ENCODE data around the gene ADAM8.
"Not testable (repeated sequence)": the region's sequence is repeated elsewhere in the genome, so short reads cannot be mapped to it uniquely, and the experiment has no call there.

Gene ADAM8

GRCh38 chr10:133226251-133226808 is 50.3 kb downstream of the ADAM8 start:
- DNase-seq (no peak), ATAC-seq (ENCODE audit: insufficient read depth, low read depth) (no peak)
- no peaks in the 10 kb centered on the region for H3K36me3 ChIP-seq (ENCODE audit: insufficient read depth, low read length)
- H2AFZ ChIP-seq (ENCODE audit: low read depth, low read length): no peak overlapping the region
- no peaks in the 10 kb centered on the region for H3K9me3 ChIP-seq (ENCODE audit: insufficient read depth, low read length, severe bottlenecking)
- H3K9ac ChIP-seq (ENCODE audit: low read depth, low read length): no peak overlapping the region
- TF ChIP-seq EZH2 (IDR thresholded peaks at IDR 0.05; ENCODE audit: borderline replicate concordance, low read depth, low read length, severe bottlenecking): no peak
- no peaks in the 10 kb centered on the region for H3K27me3 ChIP-seq (ENCODE audit: insufficient read depth, low read length, poor library complexity)
- H3K27ac ChIP-seq (ENCODE audit: low read length): no peak overlapping the region
- H3K4me2 ChIP-seq (ENCODE audit: insufficient read depth, low read length): no peak overlapping the region
- H3K4me3 ChIP-seq (ENCODE audit: low read depth in 1 of 2, low read length in 2 of 2): no peak overlapping the region
- H3K4me1 ChIP-seq (ENCODE audit: insufficient read depth, low read length): no peaks in the 10 kb centered on the region
- H4K20me1 ChIP-seq (ENCODE audit: insufficient read depth, low read length): no peaks in the 10 kb centered on the region
- H3K79me2 ChIP-seq (ENCODE audit: insufficient read depth, low read length): no peaks in the 10 kb centered on the region

DNA sequence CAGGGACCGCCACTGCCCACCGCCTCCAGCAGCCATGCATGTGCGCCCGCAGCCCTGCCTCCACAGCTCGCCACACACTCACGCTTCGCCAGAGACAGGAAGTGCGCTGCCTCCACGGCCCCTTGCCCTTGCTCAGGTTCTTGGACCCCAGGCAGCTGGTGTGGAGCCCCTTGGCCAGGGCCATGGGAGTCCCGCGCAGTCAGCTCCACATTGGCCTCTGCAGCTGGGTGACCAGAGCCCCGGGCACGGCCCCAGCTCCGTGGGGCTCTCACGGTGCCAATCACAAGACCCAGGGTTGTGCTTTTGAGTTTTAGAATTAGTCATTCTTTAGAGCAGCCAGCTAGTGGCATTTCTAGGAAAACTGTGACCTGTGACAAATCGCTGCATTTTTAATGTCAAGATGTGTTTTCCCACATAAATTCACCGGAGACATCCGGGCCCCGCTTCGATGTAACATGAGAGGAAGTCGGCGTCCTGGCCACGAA is 50.9 kb downstream of the ADAM8 start:
- H3K27me3 ChIP-seq (ENCODE audit: insufficient read depth, low read length, poor library complexity): no peaks in the 10 kb centered on the region
- no peak overlapping the region for H3K27ac ChIP-seq (ENCODE audit: low read length)
- DNase-seq: no peak
- no peaks in the 10 kb centered on the region for H3K9me3 ChIP-seq (ENCODE audit: insufficient read depth, low read length, severe bottlenecking)
- no peaks in the 10 kb centered on the region for H3K36me3 ChIP-seq (ENCODE audit: insufficient read depth, low read length)
- H3K4me2 ChIP-seq (ENCODE audit: insufficient read depth, low read length): no peak overlapping the region
- H3K4me1 ChIP-seq (ENCODE audit: insufficient read depth, low read length): no peaks in the 10 kb centered on the region
- no peak overlapping the region for H3K4me3 ChIP-seq (ENCODE audit: low read depth in 1 of 2, low read length in 2 of 2)
- no peak for ATAC-seq (ENCODE audit: insufficient read depth, low read depth)
- no peaks in the 10 kb centered on the region for H4K20me1 ChIP-seq (ENCODE audit: insufficient read depth, low read length)
- no peaks in the 10 kb centered on the region for H3K79me2 ChIP-seq (ENCODE audit: insufficient read depth, low read length)
- H2AFZ ChIP-seq (ENCODE audit: low read depth, low read length): no peak overlapping the region
- no peak for TF ChIP-seq EZH2 (IDR thresholded peaks at IDR 0.05; ENCODE audit: borderline replicate concordance, low read depth, low read length, severe bottlenecking)
- TF ChIP-seq, protein P1, sequence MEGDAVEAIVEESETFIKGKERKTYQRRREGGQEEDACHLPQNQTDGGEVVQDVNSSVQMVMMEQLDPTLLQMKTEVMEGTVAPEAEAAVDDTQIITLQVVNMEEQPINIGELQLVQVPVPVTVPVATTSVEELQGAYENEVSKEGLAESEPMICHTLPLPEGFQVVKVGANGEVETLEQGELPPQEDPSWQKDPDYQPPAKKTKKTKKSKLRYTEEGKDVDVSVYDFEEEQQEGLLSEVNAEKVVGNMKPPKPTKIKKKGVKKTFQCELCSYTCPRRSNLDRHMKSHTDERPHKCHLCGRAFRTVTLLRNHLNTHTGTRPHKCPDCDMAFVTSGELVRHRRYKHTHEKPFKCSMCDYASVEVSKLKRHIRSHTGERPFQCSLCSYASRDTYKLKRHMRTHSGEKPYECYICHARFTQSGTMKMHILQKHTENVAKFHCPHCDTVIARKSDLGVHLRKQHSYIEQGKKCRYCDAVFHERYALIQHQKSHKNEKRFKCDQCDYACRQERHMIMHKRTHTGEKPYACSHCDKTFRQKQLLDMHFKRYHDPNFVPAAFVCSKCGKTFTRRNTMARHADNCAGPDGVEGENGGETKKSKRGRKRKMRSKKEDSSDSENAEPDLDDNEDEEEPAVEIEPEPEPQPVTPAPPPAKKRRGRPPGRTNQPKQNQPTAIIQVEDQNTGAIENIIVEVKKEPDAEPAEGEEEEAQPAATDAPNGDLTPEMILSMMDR (IDR thresholded peaks at IDR 0.05; ENCODE audit: borderline replicate concordance, extremely low read depth, low read length, poor library complexity, severe bottlenecking): no peak
- no peak overlapping the region for H3K9ac ChIP-seq (ENCODE audit: low read depth, low read length)

DNA sequence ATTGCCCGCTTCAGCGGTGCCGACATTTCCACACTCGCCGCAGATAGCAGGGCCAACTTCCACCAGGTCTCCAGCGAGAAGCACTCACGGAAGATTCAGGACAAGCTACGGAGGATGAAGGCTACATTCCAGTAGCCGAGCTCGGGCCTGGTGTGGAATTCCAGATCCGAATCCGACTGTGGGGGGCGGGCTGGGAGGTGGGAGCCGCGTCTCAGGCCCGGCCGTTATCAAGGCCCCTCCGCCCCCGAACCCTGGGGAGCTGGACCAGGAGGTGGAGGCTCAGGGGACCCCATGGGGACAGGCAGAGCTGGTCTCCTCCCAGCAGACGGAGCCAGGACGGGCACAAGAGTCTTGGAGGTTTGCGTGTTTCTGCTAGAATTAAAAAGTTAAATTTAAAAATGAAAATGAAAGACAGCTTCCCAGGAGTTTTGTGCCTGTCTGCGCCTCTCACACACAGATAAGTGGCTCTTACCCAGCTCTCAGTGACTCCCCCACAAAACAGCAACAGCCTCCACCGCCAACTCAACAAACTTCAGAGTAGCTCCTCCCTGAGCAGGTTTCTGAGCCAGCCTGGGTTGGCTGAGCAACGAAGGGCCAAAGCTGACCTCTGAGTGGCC is 51.8 kb downstream of the ADAM8 start:
- Histone ChIP-seq H4K20me1 (ENCODE audit: insufficient read depth, low read length) (no peaks in the 10 kb centered on the region), H3K36me3 (ENCODE audit: insufficient read depth, low read length) (no peaks in the 10 kb centered on the region), H3K9ac (ENCODE audit: low read depth, low read length) (no peak overlapping the region), H3K4me1 (ENCODE audit: insufficient read depth, low read length) (no peaks in the 10 kb centered on the region), H3K79me2 (ENCODE audit: insufficient read depth, low read length) (no peaks in the 10 kb centered on the region), H3K9me3 (ENCODE audit: insufficient read depth, low read length, severe bottlenecking) (no peaks in the 10 kb centered on the region), H3K27ac (ENCODE audit: low read length) (no peak overlapping the region), H3K27me3 (ENCODE audit: insufficient read depth, low read length, poor library complexity) (no peaks in the 10 kb centered on the region), H2AFZ (ENCODE audit: low read depth, low read length) (no peak overlapping the region), H3K4me2 (ENCODE audit: insufficient read depth, low read length) (no peak overlapping the region), H3K4me3 (ENCODE audit: low read depth in 1 of 2, low read length in 2 of 2) (no peak overlapping the region)
- no peak for ATAC-seq (ENCODE audit: insufficient read depth, low read depth)
- no peak for DNase-seq
- TF ChIP-seq, protein P1 (IDR thresholded peaks at IDR 0.05; ENCODE audit: borderline replicate concordance, extremely low read depth, low read length, poor library complexity, severe bottlenecking): no peak
- no peak for TF ChIP-seq EZH2 (IDR thresholded peaks at IDR 0.05; ENCODE audit: borderline replicate concordance, low read depth, low read length, severe bottlenecking)

GRCh38 chr10:133224076-133224475 is 52.6 kb downstream of the ADAM8 start:
- no peak overlapping the region for H3K27ac ChIP-seq (ENCODE audit: low read length)

DNA sequence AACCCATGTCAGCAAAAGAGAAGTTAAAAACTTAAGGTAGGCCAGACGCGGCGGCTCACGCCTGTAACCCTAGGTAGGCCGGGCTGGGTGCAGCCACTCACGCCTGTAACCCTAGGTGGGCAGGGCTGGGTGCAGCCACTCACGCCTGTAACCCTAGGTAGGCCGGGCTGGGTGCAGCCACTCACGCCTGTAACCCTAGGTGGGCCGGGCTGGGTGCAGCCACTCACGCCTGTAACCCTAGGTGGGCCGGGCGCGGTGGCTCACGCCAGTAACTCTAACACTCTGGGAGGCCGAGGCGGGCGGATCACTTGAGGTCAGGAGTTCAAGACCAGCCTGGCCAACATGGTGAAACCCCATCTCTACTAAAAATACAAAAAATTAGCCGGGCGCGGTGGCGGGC is 54.9 kb downstream of the ADAM8 start:
- not testable (repeated sequence) for H3K4me1 ChIP-seq (ENCODE audit: insufficient read depth, low read length); H3K27me3 ChIP-seq (ENCODE audit: insufficient read depth, low read length, poor library complexity); H3K9me3 ChIP-seq (ENCODE audit: insufficient read depth, low read length, severe bottlenecking); H3K9ac ChIP-seq (ENCODE audit: low read depth, low read length); ATAC-seq (ENCODE audit: insufficient read depth, low read depth); H3K79me2 ChIP-seq (ENCODE audit: insufficient read depth, low read length); H3K36me3 ChIP-seq (ENCODE audit: insufficient read depth, low read length); H4K20me1 ChIP-seq (ENCODE audit: insufficient read depth, low read length); H3K27ac ChIP-seq (ENCODE audit: low read length); H2AFZ ChIP-seq (ENCODE audit: low read depth, low read length); H3K4me3 ChIP-seq (ENCODE audit: low read depth in 1 of 2, low read length in 2 of 2); H3K4me2 ChIP-seq (ENCODE audit: insufficient read depth, low read length); DNase-seq

More at GRCh38 chr10:133224076-133224475, 52.6 kb downstream of the ADAM8 start:
- H3K36me3 ChIP-seq (ENCODE audit: insufficient read depth, low read length): no peaks in the 10 kb centered on the region
- H2AFZ ChIP-seq (ENCODE audit: low read depth, low read length): no peak overlapping the region
- no peak overlapping the region for H3K4me2 ChIP-seq (ENCODE audit: insufficient read depth, low read length)
- H3K4me3 ChIP-seq (ENCODE audit: low read depth in 1 of 2, low read length in 2 of 2): no peak overlapping the region
- no peaks in the 10 kb centered on the region for H4K20me1 ChIP-seq (ENCODE audit: insufficient read depth, low read length)
- no peak for ATAC-seq (ENCODE audit: insufficient read depth, low read depth)
- H3K27me3 ChIP-seq (ENCODE audit: insufficient read depth, low read length, poor library complexity): no peaks in the 10 kb centered on the region
- H3K4me1 ChIP-seq (ENCODE audit: insufficient read depth, low read length): no peaks in the 10 kb centered on the region
- no peak for DNase-seq
- no peak for TF ChIP-seq EZH2 (IDR thresholded peaks at IDR 0.05; ENCODE audit: borderline replicate concordance, low read depth, low read length, severe bottlenecking)
- TF ChIP-seq, protein P1 (IDR thresholded peaks at IDR 0.05; ENCODE audit: borderline replicate concordance, extremely low read depth, low read length, poor library complexity, severe bottlenecking): no peak
- no peaks in the 10 kb centered on the region for H3K9me3 ChIP-seq (ENCODE audit: insufficient read depth, low read length, severe bottlenecking)
- no peak overlapping the region for H3K9ac ChIP-seq (ENCODE audit: low read depth, low read length)
- no peaks in the 10 kb centered on the region for H3K79me2 ChIP-seq (ENCODE audit: insufficient read depth, low read length)

Data from DND-41 (cell line).